Activated T-helper 1 cell treated with anti-CD3 and anti-CD28 coated beads, Interleukin-2, amount 50 U/mL, for 16 hours (primary cell): ENCODE results near the gene PCDHGC5.

Experiments
- DNase-seq, 2 donors: peaks; one replicate each; pipeline ENCODE4 v3.0.0-alpha.2; 2020; ENCODE audit warnings: low read depth in 1 of 2, low spot score in 1 of 2

Gene PCDHGC5

DNA sequence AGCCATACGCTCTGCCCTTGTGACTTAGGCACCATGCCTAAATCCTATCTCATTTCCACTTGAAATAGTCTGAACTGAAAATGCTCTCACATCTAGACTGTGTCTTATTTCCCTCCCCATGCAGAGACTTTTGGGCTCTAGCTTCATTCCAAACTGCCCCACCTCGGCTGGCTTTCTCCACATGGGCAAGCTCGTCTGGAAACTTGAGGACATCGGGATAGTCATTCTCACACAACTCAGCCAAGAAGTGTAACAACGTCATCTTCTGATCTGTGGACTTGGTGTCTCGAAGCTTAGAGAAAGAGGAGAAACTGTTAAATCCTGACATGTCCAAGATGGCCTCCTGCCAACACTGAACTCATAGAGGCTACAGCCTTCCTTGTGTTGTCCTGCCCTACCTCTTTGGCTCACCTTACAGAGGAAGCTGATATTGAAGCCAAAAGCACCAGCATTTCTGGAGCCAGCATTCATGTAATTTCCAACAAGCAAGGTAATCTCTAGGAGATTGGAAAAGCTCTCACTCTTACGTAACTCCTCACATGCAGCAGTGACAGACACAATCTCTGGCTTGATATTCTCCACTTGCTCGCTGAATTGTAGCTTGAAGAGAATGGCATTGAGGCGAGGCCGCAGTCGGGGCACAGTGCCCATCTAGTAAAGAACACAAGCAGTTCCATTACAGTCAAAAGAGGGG lies 39.6 kb downstream of the PCDHGC5 start:
- no peak for DNase-seq

DNA sequence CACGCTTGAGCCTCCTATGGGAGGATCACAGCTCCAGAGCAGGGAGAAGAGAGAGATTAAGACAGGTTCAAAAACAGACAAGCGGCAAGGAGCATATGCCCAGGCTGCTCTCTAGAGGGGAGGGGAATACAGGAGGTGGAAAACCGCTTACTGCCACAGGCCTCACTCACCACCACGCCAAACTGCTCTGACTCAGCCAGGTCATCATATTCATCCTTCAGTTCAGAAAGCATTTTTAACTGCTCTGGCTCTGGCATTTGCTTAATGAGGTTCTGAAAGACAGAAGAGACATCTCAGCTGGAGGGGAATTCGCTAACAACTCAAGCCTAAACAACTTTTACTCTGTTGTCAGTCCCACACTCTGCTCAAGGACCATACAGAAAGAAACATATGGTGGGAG lies 40.1 kb downstream of the PCDHGC5 start:
- no peak for DNase-seq

DNA sequence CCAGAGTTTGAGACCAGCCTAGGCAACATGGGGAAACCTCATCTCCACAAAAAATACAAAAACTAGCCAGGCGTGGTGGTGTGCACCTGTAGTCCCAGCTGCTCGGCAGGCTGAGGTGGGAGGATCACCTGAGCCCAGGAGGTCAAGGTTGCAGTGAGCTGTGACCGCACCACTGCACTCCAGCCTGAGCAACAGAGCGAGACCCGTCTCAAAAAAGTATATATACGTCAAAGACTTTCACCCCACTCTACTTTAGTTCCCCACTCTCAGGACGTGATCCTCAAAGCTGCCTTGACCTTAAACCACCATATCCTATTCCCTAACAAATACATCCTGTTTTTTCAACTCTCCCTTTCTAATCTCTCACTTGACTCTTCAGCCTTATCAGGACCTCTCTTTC lies 41.0 kb downstream of the PCDHGC5 start:
- DNase-seq = no peak

DNA sequence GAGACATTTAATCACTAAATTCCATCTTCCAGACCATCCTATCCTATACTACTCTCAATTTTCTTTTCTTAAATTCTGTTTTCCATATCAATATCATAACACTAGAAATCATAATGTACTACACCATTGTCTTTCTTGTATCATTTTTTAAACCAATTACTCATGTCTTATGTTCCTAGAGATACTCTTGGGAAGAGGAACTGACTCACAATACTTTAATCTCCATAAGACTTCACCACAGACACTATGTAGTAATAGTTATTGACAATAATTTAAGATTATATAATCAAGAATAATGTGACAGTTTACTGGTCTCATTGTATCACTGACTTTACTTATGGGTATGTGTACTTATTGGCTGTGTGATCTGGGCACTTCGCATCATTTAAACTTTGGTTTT lies 43.8 kb downstream of the PCDHGC5 start:
- DNase-seq = no peak

DNA sequence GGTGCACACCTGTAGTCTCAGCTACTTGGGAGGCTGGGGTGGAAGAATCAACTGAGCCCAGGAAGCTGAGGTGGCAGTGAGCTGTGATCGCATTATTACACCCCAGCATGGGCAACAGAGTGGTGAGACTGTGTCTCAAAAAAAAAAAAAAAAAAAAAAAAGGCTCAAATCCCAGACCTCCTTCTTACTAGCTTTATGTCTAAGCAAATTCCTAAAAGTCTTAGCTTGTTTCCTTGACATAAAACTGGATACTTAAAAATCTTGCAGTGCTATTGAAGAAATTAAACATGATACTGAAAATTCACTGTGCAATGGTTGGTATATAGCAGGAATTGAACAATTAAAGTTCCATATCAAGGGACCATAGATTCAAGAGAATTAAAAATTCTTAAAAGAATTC lies 45.0 kb downstream of the PCDHGC5 start:
- no peak for DNase-seq

DNA sequence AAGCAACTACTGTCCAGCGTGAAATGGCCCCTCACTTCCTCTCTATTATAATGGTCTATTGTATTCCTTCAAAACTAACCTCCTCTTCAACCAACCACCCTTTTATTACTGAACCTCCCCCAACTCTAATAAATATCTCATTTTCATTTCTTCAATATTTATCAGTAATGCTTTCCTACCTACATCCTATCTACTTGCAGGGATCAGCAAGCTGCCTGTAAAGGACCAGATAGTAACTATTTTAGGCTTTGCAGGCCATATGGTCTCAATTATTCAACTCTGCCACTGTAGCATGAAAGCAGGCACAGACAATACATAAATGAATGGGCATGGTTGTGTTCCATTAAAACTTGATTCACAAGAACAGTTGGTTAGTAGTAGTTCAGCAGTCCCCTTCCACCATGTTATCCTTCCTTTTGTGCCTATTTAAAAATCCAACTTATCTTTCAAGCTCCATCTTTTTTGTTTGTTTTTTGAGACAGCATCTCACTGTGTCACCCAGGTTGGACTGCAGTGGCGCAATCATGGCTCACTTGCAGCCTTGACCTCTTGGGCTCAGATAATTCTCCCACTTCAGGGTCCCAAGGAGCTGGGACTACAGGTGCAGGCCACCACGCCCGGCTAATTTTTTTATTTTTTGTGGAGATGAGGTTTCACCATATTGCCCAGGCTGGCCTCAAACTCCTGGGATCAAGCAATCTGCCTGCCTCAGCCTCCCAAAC lies 45.8 kb downstream of the PCDHGC5 start:
- no peak for DNase-seq
